ENCODE results near the gene SLC22A5. TPM values are rescaled to one million over a fixed set of nuclear protein-coding genes. Genes with fewer than 3 reads are reported as not detected.

SLC22A5 gene
- total and polyA plus RNA-seq, 9 of the 15 experiments (the other 6 are each of a cell fraction or from before 2014, with no cell fraction given) = 3.0 to 16.6 (median 8.3) TPM

DNA sequence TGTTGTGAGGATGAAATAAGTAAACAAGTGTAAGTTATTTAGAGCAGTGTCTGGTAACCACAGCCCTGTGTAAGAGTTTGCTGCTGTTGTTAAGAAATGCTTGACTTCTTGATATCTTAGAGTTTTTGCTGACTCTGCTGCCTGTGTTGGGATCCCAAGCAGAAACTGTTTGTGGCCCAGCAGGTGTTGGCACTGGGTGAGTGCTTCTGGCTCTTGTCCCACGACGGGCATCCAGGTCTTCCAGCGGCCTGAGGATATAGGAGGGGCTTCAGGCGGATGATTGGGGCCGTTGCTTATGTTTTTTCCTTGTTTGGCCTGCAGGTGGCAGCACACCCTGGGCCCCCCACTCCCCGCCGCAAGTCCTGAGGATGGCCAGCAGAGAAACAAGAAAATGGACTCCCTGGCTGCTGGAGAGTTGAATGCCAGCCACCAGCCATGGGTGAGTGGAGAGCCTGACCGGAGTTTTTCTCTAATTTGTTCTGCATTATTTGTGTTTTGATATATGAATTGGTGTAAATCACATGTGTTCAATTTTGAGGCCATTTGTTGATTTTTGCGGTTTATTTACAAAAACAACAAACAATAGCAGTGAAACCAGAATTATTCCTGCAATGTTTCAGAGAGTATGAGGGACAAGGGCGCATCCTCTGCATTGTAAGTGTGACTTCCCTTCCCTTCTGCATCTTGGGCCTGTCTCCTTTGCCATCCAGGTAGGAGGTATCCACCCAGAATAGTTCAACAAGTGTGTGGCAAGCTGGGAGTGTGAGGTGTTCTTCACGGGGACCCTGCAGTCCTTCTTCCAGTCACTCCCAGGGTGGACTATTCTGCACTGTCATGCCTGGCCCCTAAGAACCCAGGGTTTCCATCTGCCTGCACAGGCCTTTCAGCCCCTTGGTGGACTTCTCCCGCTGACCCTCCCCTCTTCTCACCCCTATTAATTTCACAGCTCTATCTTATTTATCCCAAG, 50.3 kb downstream of the SLC22A5 start (continued):
- TF ChIP-seq, protein P1, sequence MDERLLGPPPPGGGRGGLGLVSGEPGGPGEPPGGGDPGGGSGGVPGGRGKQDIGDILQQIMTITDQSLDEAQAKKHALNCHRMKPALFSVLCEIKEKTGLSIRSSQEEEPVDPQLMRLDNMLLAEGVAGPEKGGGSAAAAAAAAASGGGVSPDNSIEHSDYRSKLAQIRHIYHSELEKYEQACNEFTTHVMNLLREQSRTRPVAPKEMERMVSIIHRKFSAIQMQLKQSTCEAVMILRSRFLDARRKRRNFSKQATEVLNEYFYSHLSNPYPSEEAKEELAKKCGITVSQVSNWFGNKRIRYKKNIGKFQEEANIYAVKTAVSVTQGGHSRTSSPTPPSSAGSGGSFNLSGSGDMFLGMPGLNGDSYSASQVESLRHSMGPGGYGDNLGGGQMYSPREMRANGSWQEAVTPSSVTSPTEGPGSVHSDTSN (CRISPR knock-in tag; IDR thresholded peaks at IDR 0.05; ENCODE audit: low read depth) = no peak
- TF ChIP-seq, protein P1 (tag; conservative IDR thresholded peaks at IDR 0.05; ENCODE audit: low read depth) = peak; percentile 40
- TF ChIP-seq PTRF (tag; IDR thresholded peaks at IDR 0.05) = peak; percentile 29; the same call in 1 of the 2 replicates
- TF ChIP-seq ZNF24 (IDR thresholded peaks at IDR 0.05) = no peak; the same call in 1 of the 2 replicates
- no peak for TF ChIP-seq ZNF124 (CRISPR knock-in tag; IDR thresholded peaks at IDR 0.05)
- 0 out of 2 replicates have a peak, but pooled peaks have one; percentile 31 for TF ChIP-seq BCL6 (CRISPR knock-in tag; IDR thresholded peaks at IDR 0.05)
- 0 out of 2 replicates have a peak, but pooled peaks have one; percentile 54 for TF ChIP-seq ZNF134 (CRISPR knock-in tag; conservative IDR thresholded peaks at IDR 0.05)
- TF ChIP-seq, protein P2, sequence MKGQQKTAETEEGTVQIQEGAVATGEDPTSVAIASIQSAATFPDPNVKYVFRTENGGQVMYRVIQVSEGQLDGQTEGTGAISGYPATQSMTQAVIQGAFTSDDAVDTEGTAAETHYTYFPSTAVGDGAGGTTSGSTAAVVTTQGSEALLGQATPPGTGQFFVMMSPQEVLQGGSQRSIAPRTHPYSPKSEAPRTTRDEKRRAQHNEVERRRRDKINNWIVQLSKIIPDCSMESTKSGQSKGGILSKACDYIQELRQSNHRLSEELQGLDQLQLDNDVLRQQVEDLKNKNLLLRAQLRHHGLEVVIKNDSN (CRISPR knock-in tag; IDR thresholded peaks at IDR 0.05) = no peak
- TF ChIP-seq, protein P3, sequence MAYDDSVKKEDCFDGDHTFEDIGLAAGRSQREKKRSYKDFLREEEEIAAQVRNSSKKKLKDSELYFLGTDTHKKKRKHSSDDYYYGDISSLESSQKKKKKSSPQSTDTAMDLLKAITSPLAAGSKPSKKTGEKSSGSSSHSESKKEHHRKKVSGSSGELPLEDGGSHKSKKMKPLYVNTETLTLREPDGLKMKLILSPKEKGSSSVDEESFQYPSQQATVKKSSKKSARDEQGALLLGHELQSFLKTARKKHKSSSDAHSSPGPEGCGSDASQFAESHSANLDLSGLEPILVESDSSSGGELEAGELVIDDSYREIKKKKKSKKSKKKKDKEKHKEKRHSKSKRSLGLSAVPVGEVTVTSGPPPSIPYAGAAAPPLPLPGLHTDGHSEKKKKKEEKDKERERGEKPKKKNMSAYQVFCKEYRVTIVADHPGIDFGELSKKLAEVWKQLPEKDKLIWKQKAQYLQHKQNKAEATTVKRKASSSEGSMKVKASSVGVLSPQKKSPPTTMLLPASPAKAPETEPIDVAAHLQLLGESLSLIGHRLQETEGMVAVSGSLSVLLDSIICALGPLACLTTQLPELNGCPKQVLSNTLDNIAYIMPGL (CRISPR knock-in tag; IDR thresholded peaks at IDR 0.05) = no peak
- peak; percentile 55; the same call in 1 of the 2 replicates for TF ChIP-seq GABPB1 (CRISPR knock-in tag; IDR thresholded peaks at IDR 0.05)
- TF ChIP-seq BRF1 (IDR thresholded peaks at IDR 0.05; ENCODE audit: borderline replicate concordance, extremely low read depth, insufficient read length) = no peak
- no peak for TF ChIP-seq ZBED1 (IDR thresholded peaks at IDR 0.05)
- TF ChIP-seq, protein P4, sequence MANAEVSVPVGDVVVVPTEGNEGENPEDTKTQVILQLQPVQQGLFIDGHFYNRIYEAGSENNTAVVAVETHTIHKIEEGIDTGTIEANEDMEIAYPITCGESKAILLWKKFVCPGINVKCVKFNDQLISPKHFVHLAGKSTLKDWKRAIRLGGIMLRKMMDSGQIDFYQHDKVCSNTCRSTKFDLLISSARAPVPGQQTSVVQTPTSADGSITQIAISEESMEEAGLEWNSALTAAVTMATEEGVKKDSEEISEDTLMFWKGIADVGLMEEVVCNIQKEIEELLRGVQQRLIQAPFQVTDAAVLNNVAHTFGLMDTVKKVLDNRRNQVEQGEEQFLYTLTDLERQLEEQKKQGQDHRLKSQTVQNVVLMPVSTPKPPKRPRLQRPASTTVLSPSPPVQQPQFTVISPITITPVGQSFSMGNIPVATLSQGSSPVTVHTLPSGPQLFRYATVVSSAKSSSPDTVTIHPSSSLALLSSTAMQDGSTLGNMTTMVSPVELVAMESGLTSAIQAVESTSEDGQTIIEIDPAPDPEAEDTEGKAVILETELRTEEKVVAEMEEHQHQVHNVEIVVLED (CRISPR knock-in tag; IDR thresholded peaks at IDR 0.05) = 0 out of 2 replicates have a peak, but pooled peaks have one; percentile 24
- peak; percentile 70 for TF ChIP-seq BACH1 (tag; IDR thresholded peaks at IDR 0.05)
- peak; percentile 89 for TF ChIP-seq ZNF316 (IDR thresholded peaks at IDR 0.05)
- peak; percentile 11; the same call in 1 of the 2 replicates for TF ChIP-seq ARID1B (IDR thresholded peaks at IDR 0.05)
- TF ChIP-seq CEBPG (CRISPR knock-in tag; IDR thresholded peaks at IDR 0.05) = no peak
- TF ChIP-seq CEBPG (tag; conservative IDR thresholded peaks at IDR 0.05 in 1 of 2, IDR thresholded peaks at IDR 0.05 in 1 of 2) = no peak
- 0 out of 2 replicates have a peak, but pooled peaks have one; percentile 16 for TF ChIP-seq NFE2L1 (tag; IDR thresholded peaks at IDR 0.05; ENCODE audit: borderline replicate concordance, low read depth)
- TF ChIP-seq EP300 (IDR thresholded peaks at IDR 0.05; ENCODE audit: low read length) = peak; percentile 8; the same call in 1 of the 2 replicates
- no peak for TF ChIP-seq ZNF12 (CRISPR knock-in tag; IDR thresholded peaks at IDR 0.05)
- TF ChIP-seq SMARCC2 (IDR thresholded peaks at IDR 0.05; ENCODE audit: low read depth) = 0 out of 2 replicates have a peak, but pooled peaks have one; percentile 16
